CD14-positive monocyte (primary cell): ENCODE results near the gene XAB2. TPM values are rescaled to one million over a fixed set of nuclear protein-coding genes. Genes with fewer than 3 reads are reported as not detected.
A peak's percentile ranks its signal among the peaks of the same experiment; 100 is the strongest.

Experiments used
- DNase-seq, 3 donors: peaks; one replicate each; pipeline ENCODE4 v3.0.0-alpha.2; 2011 to 2022
- H2AFZ ChIP-seq: 2 replicates; pipeline ENCODE4 v1.6.0; 2012; ENCODE audit warnings: mild to moderate bottlenecking, low read depth, low read length, inconsistent platforms; ENCODE audit not compliant: insufficient read depth, poor library complexity, severe bottlenecking
- H3K27ac ChIP-seq, 2 donors: 1 replicate in 1 of 2; 2 replicates in 1 of 2; pipeline ENCODE4 v1.5.1; 2012 to 2013; ENCODE audit warnings: low read length in 2 of 2, control low read depth in 1 of 2, inconsistent platforms in 1 of 2, low read depth in 1 of 2, mild to moderate bottlenecking in 1 of 2
- H3K27me3 ChIP-seq, 2 donors: one replicate each; pipeline versions ENCODE4 v1.6.0 to v1.6.1; 2011 to 2013; ENCODE audit warnings: low read length in 2 of 2; ENCODE audit not compliant: control insufficient read depth in 2 of 2, insufficient read depth in 2 of 2
- H3K36me3 ChIP-seq, 2 donors: replicated peaks in 1 of 2; 1 replicate in 1 of 2; 2 replicates in 1 of 2; pipeline versions ENCODE4 v1.5.1 to v1.6.1; 2012 to 2013; ENCODE audit warnings: low read length in 2 of 2, control low read depth in 1 of 2, inconsistent platforms in 1 of 2, mild to moderate bottlenecking in 1 of 2; ENCODE audit not compliant: insufficient read depth in 2 of 2, control insufficient read depth in 1 of 2
- H3K4me1 ChIP-seq, 2 donors: 1 replicate in 1 of 2; 2 replicates in 1 of 2; pipeline versions ENCODE4 v1.5.1 to v1.6.1; 2012 to 2013; ENCODE audit warnings: low read length in 2 of 2, control low read depth in 1 of 2, inconsistent platforms in 1 of 2, mild to moderate bottlenecking in 1 of 2, moderate library complexity in 1 of 2; ENCODE audit not compliant: insufficient read depth in 2 of 2, control insufficient read depth in 1 of 2
- H3K4me2 ChIP-seq: replicated peaks from 2 replicates; pipeline ENCODE3; 2012; ENCODE audit warnings: low read length, moderate library complexity, mild to moderate bottlenecking; ENCODE audit not compliant: poor library complexity, severe bottlenecking; ENCODE audit errors: extremely low read depth
- H3K4me3 ChIP-seq, 3 experiments: fragments of 200-600 bp in 1 of 3; sonication (generic) in 1 of 3; replicated peaks in 1 of 3; 1 replicate in 2 of 3; 2 replicates in 1 of 3; pipeline ENCODE4 v1.5.1; 2011 to 2013; ENCODE audit warnings: low read length in 3 of 3, mild to moderate bottlenecking in 3 of 3, control low read depth in 2 of 3, low read depth in 2 of 3, inconsistent platforms in 1 of 3, moderate library complexity in 1 of 3
- H3K79me2 ChIP-seq: 2 replicates; pipeline ENCODE4 v1.6.0; 2012; ENCODE audit warnings: mild to moderate bottlenecking, control low read depth, inconsistent platforms, low read length, moderate library complexity; ENCODE audit not compliant: insufficient read depth
- H3K9ac ChIP-seq: 2 replicates; pipeline ENCODE4 v1.6.0; 2017; ENCODE audit warnings: low read length, mild to moderate bottlenecking; ENCODE audit not compliant: insufficient read depth, poor library complexity, severe bottlenecking
- H3K9me3 ChIP-seq, 2 donors: replicated peaks in 1 of 2; 1 replicate in 1 of 2; 2 replicates in 1 of 2; pipeline versions ENCODE4 v1.5.1 to v1.6.1; 2012 to 2013; ENCODE audit warnings: low read length in 2 of 2, control low read depth in 1 of 2; ENCODE audit not compliant: control insufficient read depth in 1 of 2, insufficient read depth in 1 of 2
- H4K20me1 ChIP-seq: 2 replicates; pipeline ENCODE4 v1.6.0; 2012; ENCODE audit warnings: mild to moderate bottlenecking, low read length, control low read depth, moderate library complexity; ENCODE audit not compliant: insufficient read depth
- H3K27ac Mint-ChIP-seq, 7 donors: one replicate each; pipeline ENCODE4 v1.8.0; 2020; ENCODE audit warnings: mild to moderate bottlenecking in 7 of 7, mixed read lengths in 7 of 7, moderate library complexity in 6 of 7, inconsistent platforms in 2 of 7
- H3K27me3 Mint-ChIP-seq, 3 donors: one replicate each; pipeline ENCODE4 v1.8.0; 2021 to 2022; ENCODE audit warnings: low read depth in 3 of 3, mild to moderate bottlenecking in 3 of 3, mixed read lengths in 3 of 3, moderate library complexity in 3 of 3, inconsistent platforms in 1 of 3
- H3K36me3 Mint-ChIP-seq, 2 donors: one replicate each; pipeline ENCODE4 v1.8.0; 2020; ENCODE audit warnings: mixed read lengths in 2 of 2, inconsistent platforms in 1 of 2, mild to moderate bottlenecking in 1 of 2
- H3K4me1 Mint-ChIP-seq: one replicate; pipeline ENCODE4 v1.8.0; 2020; ENCODE audit warnings: mild to moderate bottlenecking, mixed read lengths
- H3K4me3 Mint-ChIP-seq, 2 donors: one replicate each; pipeline ENCODE4 v1.8.0; 2020; ENCODE audit warnings: mild to moderate bottlenecking in 2 of 2, mixed read lengths in 2 of 2, moderate library complexity in 1 of 2
- H3K9me3 Mint-ChIP-seq, 7 donors: one replicate each; pipeline ENCODE4 v1.8.0; 2020 to 2022; ENCODE audit warnings: mixed read lengths in 7 of 7, mild to moderate bottlenecking in 6 of 7, moderate library complexity in 6 of 7, inconsistent platforms in 2 of 7
- WGBS: methylation state at CpG from one replicate; pipeline ENCODE4 v1.1.5; 2013; ENCODE audit warnings: missing lambda C conversion rate; ENCODE audit not compliant: insufficient coverage; 5-methylcytosine and 5-hydroxymethylcytosine counted together
- intact Hi-C, 2 donors: fragments of 100-400 bp; cut with micrococcal nuclease; formaldehyde crosslinking; loops; one replicate each; pipeline versions ENCODE4 v1.15.0 to v1.15.1; 2023
- polyA plus RNA-seq, 3 donors: library from polyadenylated mRNA; depleted of rRNA in 1 of 3; unstranded in 2 of 3; stranded (reverse) in 1 of 3; fragments of 300-500 nt in 2 of 3; fragments of >200 nt in 1 of 3; fragmentation: Illumina TruSeq in 2 of 3; gene quantifications; 1 replicate in 2 of 3; 2 replicates in 1 of 3; pipeline ENCODE4 v1.2.3, GENCODE V29; 2012 to 2021
- TF ChIP-seq, protein P1 (sequence below): fragments of 200-600 bp; IDR thresholded peaks from one replicate; pipeline ENCODE4 v1.8.0; 2022; ENCODE audit warnings: antibody characterized with exemption, mild to moderate bottlenecking

Gene XAB2
- polyA plus RNA-seq, 3 donors, result 4.6 to 55.7 (median 8.8) TPM

DNA sequence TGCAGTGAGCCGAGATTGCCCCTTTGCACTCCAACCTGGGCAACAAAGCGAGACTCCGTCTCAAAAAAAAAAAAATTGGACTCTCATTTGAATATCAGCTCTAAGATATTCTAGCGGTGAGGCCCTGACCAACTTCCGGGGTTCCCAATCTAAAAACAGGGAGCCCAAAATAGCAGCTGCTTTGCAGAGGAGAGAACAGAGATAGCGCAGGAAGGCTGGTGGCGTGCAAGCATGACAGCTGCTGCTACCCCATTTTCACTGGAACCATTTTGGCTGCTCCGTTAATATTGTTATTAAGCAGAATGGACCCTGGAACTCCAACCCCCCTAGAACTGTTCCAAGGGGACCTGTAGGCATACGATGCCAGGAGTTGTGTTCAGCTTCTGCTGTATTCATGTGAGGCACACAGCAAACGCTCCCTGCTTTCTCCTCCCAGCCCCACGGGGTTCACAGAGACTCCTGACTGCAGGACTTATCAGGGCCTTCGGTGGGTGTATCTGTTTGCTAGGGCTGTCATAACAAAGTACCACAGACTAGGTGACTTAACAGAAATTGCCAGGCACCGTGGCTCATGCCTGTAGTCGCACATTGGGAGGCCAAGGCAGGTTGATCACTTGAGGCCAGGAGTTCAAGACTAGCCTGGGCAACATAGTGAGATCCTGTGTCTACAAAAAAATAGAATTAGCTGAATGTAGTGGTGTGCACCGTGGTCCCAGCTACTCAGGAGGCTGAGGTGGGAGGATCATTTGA, 19.1 kb upstream of the XAB2 start:
- H3K4me3 Mint-ChIP-seq, result no peak overlapping the region

DNA sequence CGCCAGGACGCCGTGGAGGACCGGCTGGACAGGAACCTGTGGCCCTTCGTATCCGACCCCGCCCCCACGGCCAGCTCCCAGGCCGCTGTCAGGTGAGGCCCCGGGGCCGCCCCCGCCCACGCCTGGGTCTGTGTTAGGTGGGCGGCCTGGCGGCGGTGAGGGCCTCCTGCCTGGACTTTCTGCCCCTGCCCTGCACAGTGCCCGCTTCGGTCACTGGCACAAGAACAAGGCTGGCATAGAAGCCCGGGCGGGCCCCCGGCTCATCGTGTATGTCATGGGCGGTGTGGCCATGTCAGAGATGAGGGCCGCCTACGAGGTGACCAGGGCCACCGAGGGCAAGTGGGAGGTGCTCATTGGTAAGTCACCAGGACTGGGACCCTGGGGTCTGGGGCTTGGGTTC, 17.8 kb upstream of the XAB2 start:
- Histone ChIP-seq H2AFZ (no peak overlapping the region), H3K4me2 (peak overlapping the region; percentile 86), H3K27ac (peak overlapping the region in 1 of 2 donors; percentile 73), H3K4me3 (no peak overlapping the region), H3K36me3 (peaks cover 27 to 50% of the 10 kb centered on the region in 2 donors), H3K9me3 (no peaks in the 10 kb centered on the region), H3K9ac (no peak overlapping the region), H3K4me1 (peaks cover 50 to 55% of the 10 kb centered on the region in 2 donors), H3K79me2 (peaks cover 46% of the 10 kb centered on the region), H3K27me3 (no peaks in the 10 kb centered on the region), H4K20me1 (peaks cover 31% of the 10 kb centered on the region)
- Mint-ChIP-seq H3K27ac (no peak overlapping the region), H3K4me3 (no peak overlapping the region), H3K4me1 (peaks cover 40% of the 10 kb centered on the region), H3K36me3 (peaks cover 29 to 50% of the 10 kb centered on the region in 2 donors), H3K9me3 (peaks cover 0 to 2% (median 0%) of the 10 kb centered on the region in 7 donors), H3K27me3 (peaks cover 0 to 2% (median 2%) of the 10 kb centered on the region in 3 donors)
- no peak for DNase-seq
- 97% methylated on average over 22 of the region's 26 CpGs for WGBS
- intact Hi-C loops, result loop anchor here in 1 of 2 donors (5.0 kb wide), 1 partner anchor 35 kb away; the partner anchor contains the start of gene TRAPPC5
- TF ChIP-seq, protein P1, sequence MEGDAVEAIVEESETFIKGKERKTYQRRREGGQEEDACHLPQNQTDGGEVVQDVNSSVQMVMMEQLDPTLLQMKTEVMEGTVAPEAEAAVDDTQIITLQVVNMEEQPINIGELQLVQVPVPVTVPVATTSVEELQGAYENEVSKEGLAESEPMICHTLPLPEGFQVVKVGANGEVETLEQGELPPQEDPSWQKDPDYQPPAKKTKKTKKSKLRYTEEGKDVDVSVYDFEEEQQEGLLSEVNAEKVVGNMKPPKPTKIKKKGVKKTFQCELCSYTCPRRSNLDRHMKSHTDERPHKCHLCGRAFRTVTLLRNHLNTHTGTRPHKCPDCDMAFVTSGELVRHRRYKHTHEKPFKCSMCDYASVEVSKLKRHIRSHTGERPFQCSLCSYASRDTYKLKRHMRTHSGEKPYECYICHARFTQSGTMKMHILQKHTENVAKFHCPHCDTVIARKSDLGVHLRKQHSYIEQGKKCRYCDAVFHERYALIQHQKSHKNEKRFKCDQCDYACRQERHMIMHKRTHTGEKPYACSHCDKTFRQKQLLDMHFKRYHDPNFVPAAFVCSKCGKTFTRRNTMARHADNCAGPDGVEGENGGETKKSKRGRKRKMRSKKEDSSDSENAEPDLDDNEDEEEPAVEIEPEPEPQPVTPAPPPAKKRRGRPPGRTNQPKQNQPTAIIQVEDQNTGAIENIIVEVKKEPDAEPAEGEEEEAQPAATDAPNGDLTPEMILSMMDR, result no peak

More for the DNA sequence above, 19.1 kb upstream of the XAB2 start:
- DNase-seq, result no peak
- Mint-ChIP-seq H3K36me3 (peaks cover 22 to 38% of the 10 kb centered on the region in 2 donors), H3K27me3 (peaks cover 0 to 2% (median 2%) of the 10 kb centered on the region in 3 donors), H3K9me3 (no peaks in the 10 kb centered on the region), H3K27ac (peak overlapping the region in 2 of 7 donors; percentile 26 to 76), H3K4me1 (peaks cover 48% of the 10 kb centered on the region)
- WGBS, result 87% methylated on average over 9 of the region's 15 CpGs
- H3K36me3 ChIP-seq, result peaks cover 18 to 38% of the 10 kb centered on the region in 2 donors
- peaks cover 55% of the 10 kb centered on the region in 2 donors for H3K4me1 ChIP-seq
- H3K9ac ChIP-seq, result no peak overlapping the region
- H3K9me3 ChIP-seq, result no peaks in the 10 kb centered on the region
- H3K4me2 ChIP-seq, result no peak overlapping the region
- no peak overlapping the region for H3K27ac ChIP-seq
- peaks cover 18% of the 10 kb centered on the region for H4K20me1 ChIP-seq
- no peaks in the 10 kb centered on the region for H3K27me3 ChIP-seq
- no peak overlapping the region for H2AFZ ChIP-seq
- TF ChIP-seq, protein P1, result no peak
- no peak overlapping the region for H3K4me3 ChIP-seq
- H3K79me2 ChIP-seq, result peaks cover 33% of the 10 kb centered on the region
- intact Hi-C loops, result loop anchor here in 1 of 2 donors (5.0 kb wide), 1 partner anchor 34 kb away; the partner anchor contains the start of gene TRAPPC5
